Glomerular visceral epithelial cell (primary cell): Measurements from ENCODE around the gene IFT57.

Experiments used
- DNase-seq: peaks from one replicate; pipeline ENCODE4 v3.0.0-alpha.2; 2016; ENCODE audit errors: extremely low spot score

Gene IFT57

DNA sequence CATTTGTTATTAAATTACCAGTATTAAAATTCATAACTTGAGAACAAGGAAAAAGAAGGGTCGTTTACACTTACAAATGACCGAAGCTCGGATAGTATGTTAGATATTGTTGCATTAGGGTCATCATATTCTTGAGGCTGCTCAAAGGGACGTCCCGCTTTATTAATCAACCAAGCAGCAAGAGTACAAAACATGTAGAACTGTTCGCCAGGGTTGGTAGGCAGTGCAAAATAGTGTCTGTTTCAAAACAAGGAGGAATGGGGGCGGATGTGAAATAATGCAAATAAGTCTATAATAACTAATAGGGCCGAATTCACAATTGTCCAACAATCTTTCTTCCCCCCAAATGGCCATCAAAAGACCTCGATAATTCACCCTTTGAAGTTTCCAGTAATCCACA, 2.9 kb downstream of the IFT57 start:
- no peak for DNase-seq

DNA sequence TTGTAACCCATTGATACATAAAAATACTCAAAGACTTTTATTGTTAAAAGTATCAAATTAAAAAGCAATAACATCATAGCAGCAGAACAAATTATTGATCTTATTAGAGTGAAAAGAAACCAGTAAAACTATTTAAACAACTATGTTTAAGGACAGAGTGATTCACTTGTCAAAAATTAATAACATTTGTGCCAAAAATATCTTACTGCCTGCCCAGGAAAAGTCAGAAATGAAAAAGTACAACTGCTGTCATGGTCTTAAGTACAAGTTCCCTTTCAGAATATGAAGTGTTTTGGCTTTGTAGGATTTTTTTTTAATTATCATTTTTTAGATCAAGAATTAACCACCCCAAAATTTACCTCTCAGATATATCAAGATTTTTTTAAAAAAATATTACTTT, 3.4 kb downstream of the IFT57 start:
- DNase-seq: no peak

DNA sequence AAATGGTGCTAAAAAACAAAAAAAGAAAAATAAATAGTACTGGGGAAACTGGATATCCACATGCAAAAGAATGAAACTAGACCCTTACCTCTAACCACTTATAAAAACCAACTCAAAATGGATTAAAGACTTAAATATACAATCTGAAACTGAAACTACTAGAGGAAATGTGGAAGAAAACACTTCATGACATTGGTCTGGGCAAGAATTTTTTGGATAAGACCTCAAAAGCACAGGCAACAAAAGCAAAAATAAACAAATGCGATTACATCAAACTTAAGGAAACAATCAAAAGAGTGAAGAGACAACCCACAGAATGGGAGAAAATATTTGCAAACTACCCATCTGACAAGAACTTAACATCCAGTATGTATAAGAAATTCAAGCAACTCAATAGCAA, 6.4 kb downstream of the IFT57 start:
- DNase-seq: no peak

DNA sequence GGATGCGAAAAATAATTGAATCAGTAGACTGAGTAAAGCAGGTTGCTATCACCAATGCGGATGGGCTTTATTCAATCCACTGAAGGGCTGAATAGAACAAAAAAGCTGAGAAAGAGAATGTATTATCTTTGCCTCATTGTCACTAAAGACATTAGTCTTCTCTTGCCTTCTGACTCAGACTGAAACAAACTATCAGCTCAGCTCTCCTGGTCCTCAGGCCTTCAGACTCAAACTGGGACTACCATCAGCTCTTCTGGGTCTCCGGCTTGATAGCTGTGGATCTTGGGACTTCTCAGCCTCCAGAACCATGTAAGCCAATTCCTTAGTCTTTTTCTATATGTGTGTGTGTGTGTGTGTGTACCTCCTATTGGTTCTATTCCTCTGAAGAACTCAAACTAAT, 12.6 kb downstream of the IFT57 start:
- DNase-seq: no peak

DNA sequence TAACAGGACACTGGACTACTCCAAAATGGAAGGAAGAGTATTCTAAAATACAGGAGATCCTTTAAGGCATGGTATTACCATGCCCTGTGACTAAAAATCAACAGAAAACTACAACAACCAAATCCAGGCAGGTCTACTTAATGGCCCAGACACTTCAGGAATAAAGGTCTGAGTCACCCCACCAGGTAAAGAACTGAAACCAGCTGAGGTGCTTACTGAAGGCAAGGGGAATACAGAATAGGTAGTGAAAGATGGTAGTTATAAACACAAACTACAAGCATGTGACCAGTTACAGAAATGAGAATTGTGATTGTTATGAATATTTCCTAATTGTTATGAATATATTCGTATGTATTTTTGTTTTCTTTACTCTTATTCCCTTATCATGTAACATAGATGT, 13.4 kb downstream of the IFT57 start:
- no peak for DNase-seq

DNA sequence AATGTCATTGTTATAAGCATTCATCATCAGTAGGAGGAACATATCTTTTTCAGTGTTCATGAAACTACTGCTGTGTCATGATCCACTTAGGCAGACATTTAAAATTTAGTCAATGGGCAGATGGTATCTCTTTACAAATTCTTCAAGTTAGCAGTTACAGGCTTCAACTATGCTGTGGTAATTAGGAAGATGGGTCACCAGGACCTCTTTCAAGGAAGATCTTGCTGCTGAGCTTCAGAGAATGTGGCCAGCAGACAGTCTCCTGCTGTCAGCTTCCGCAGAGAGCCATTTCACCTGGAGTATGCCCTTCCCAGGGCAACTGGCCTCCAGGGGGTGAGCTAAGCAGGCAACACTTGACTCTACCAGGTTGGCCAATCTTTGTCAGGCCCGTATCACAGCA, 19.4 kb downstream of the IFT57 start:
- DNase-seq: no peak

DNA sequence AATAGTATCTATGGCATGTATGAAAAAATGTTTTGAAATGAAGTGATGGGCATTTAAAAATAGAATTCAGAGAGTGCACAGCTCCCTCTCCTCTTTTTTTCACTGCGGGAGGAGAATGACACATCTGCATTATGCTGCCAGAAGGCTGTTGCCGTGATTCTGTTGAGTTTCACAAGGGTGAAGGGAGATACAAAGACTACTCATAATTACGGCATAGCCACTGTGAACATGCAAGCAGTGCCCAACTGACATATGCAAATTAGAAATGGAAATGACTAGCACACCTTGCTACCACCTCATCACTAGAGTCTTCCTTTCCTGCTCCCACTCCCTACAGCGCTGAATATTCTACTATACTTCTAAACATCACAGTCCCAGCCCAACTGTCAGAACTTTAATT, 20.1 kb downstream of the IFT57 start:
- DNase-seq: no peak

DNA sequence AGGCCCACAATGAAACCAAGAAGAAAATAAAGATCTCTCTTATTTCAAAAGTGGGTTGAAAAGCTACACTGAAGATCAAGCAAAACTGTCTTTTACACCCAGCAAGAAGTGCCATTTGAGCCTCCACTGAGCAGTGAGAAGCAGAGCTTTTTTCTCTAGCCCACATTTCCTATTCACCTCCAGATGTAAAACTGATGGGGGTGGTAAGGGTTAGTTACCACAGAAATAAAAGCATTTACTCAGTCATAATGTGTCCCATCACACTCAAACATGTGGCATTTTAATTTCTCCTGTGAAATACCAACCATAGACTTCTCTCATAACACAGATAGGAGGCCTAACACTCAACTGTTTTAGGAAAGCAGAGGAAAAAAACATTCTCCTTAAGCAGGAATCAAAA, 21.0 kb downstream of the IFT57 start:
- DNase-seq: no peak

DNA sequence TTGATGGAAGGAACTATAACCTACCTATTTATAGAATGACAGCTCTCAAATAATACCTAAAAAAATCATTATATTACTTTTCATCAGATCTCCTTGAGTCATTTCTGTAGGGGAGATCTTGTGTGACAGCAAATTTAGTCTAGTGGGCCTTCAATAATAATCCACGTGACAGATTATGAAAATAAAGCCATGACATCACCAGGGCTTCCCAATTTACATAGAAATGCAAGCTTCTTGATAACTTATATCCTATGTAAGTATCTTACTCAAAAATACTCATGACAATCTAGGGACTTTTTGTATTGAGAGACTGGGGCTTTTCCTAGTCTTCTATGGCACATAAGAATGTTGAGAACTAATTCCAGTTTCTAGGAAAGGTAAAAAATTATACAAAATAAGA, 21.6 kb downstream of the IFT57 start:
- no peak for DNase-seq

DNA sequence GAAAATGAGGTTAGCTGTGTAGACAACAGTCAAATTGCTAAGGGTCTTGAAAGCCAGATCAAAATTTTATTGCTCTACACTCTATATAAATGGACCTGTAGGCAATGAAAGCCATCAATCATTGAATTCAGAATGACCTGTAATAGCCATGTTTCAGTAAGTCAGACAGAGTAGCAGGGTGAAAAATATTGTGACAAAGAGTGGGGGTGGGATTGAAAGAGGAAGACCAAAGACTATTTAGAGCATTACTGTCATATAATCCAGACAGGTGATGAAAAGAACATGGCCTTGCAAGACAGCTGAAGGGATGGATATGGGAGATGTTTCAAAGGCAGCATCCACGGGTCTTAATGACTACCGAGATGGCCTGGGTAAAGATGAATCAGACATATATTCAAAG, 22.2 kb downstream of the IFT57 start:
- no peak for DNase-seq

DNA sequence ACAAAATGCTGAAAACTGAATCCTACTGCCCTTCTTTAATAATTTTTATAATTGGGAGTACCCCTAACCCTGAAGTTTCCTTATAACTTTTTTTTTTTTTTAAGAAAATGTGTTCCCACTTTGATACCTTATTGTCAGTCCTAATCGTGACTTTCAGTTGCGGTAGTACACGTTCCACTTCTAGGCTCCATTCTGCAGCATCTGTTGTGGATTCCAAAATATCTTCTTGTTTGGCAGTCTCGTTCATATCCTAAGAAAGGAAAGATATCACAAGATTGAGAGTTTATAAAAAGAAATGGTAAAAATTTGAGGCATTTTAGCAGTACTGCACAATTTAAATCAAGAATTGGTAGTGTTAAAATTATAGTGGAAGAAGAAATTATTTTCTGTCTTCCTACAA, 30.8 kb downstream of the IFT57 start:
- DNase-seq: no peak

DNA sequence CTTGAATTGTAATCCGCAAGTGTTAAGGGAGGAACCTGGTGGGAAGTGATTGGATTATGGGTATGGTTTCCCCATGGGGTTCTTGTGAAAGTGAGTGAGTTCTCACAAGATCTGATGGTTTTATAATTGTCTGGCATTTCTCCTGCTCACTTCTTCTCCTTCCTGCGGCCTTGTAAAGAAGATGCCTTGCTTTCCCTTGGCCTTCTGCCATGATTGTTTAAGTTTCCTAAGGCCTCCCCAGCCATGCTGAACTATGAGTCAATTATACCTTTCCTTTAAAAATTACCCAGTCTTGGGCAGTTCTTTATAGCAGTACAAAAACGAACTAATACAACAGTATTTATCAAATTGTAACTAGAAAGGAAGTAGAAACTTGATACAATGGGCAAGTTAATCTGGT, 31.9 kb downstream of the IFT57 start:
- no peak for DNase-seq

DNA sequence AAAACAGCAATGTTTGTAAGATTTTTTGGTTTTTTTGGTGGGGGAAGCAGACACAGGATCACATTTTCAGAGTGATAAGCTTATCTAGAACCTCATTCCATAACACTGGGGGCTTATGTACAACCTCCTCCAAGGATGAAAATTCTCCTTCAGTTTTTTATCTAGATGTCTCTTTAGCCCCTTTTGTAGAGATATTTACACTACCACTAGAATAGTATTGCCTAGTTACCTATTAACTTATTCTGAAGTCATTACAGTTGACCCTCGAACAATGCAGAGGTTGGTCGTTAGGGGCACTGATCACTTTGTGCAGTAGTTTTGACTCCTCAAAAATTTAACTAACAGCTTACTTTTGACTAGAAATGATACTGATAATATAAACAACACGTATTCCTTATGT, 32.8 kb downstream of the IFT57 start:
- no peak for DNase-seq

DNA sequence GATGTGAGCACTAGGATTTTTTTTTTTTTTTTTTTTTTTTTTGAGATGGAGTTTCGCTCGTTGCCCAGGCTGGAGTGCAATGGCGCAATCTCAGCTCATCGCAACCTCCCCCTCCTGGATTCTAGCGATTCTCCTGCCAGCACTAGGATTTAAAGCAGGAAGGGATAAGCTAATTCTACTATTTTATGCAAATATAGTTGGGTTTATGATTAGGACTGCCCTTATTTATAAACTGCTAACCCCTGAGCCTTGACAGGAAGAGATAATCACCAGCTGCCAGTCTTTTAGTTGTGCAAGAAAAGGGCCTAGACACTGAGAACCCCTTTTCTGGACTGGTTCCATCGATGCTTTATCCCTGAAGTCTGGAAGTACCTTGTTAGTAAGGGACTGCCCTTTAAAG, 36.7 kb downstream of the IFT57 start:
- DNase-seq: no peak

DNA sequence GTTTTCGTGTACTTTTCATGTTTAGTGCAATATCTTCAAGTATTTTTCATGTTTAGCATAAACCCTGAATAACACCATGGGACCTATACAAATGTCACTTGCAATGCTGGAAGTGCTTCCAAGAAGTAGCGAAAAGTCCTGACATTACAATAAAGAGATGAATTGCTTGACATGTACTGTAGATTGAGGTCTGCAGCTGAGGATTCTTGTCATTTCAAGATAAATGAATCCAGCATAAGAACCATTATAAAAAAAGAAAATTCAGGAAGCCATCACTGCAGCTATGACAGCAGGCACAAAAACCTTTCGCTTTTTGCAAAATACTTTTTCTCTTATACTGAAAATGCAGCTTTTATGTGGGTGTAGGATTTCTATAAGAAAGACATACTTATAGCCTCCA, 37.4 kb downstream of the IFT57 start:
- no peak for DNase-seq

DNA sequence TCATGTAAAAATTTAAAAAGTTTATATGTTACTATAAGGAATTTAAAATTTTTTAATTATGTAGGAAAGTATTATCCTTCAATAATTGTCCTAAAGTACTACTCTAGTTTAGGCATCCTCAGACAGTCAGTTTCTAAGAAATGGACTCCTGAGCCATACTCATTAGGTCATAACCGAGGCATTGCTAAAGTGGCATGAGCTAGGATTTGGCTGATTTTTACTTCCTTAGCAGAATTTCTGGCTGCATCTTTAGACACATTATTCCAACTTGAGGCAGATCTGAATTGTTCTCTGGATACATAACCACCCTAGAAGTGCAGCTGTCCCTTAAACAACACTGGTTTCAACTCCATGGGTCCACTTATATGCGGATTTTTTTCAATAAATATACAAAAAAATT, 38.3 kb downstream of the IFT57 start:
- DNase-seq: no peak

DNA sequence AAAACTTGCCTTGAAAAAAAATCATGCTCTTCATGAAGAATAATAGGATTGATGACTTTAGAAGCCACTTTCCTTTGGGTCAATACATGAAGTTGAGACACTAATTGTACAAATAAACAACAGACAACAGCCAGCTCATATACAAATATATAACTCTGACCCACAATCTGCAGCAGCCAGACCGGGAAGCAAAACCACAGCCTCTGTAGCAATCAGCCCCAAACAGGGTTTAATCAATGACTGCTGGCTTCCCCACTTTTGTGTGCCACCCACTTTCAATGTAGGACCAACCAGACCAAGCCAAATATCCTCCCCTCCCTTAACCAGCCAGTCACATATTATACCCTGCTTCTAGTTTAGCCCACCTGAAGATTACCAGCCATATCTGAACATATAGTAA, 39.0 kb downstream of the IFT57 start:
- no peak for DNase-seq

DNA sequence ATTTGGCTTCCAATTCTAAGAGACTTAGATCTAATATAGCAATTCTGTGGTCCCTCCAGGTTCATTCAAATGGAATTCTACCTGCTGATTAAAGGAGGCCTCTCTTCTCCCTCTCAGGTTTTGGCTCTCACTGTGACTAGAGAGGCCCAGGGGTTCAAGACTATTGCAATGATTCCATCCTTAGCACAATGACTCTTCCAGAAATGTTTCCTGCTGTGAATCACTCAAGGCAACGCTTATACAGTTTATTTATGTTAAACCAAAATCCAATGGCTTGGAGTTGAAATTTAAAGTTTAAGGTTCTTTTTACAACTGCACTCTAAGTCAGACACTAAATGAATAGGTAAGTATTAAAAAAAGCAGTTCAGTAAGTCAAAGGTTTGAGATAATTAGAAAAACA, 39.9 kb downstream of the IFT57 start:
- DNase-seq: no peak

DNA sequence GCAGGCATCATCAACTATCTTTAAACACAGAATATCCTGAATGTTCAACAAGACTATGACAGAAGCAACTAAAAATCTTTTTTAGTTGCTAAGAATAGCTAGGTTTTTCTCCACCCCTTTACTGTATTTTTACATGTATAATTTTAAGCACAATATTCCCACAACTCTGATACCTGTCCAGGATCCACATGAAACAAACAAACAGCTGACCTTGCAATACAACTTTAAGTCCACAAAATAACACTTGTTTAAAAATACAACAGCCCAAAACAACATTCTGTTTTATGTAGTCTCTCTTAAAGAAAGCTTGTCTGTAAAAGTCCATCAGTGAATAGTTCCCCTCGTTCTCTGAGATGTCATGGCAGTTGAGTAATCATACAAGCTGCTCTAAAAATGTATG, 41.1 kb downstream of the IFT57 start:
- DNase-seq: no peak

DNA sequence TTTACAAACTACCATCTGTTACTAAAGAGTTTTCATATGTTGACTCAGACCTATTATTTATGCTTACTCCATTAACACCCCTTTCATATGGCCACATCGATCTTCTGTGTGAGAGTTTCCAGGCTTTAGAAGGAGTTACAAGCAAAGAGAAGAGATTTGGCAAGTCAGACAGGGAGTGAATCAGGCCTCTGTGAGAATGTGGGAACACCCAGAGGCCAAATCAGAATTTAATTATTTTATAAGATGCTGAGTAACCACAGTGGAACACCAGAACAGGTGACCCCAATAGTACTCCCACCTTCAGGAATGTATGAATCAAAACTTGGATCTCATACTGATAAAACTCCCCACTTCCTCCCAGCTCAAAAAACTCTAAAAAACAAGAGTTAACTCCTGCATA, 42.0 kb downstream of the IFT57 start:
- no peak for DNase-seq

DNA sequence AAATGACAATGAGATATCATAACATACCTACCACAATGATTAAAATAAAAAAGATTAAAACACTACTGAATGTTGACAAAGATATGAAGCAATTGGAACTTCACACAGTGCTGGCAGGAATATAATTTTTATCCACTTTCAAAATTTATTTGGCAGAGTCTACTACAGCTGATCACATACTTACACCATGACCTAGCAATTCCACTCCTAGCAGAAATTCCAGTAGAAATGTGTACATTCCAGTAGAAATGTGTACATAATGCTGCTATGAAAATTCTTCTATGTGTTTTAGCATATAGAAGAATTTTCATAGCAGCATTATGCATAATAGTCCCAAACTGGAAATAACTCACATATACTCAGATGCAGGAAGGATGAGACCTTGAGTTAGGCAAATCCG, 43.5 kb downstream of the IFT57 start:
- DNase-seq: no peak

DNA sequence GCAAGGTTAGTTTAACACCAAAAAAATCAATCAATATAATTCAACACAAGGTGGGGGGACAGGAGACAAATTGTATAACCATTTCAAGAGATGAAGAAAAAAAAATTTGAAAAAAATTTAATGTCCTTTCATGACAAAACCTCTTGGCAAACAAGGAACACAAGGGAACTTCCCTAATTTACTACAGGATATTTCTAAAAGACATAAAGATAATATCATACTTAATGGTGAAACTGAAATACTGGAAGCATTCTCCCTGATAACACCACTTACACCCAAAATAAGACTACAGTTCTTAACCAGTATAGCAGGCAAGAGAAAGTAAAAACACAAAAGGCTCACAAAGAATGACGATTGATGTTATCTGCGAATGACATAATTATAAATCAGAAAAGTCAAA, 44.7 kb downstream of the IFT57 start:
- DNase-seq: no peak

DNA sequence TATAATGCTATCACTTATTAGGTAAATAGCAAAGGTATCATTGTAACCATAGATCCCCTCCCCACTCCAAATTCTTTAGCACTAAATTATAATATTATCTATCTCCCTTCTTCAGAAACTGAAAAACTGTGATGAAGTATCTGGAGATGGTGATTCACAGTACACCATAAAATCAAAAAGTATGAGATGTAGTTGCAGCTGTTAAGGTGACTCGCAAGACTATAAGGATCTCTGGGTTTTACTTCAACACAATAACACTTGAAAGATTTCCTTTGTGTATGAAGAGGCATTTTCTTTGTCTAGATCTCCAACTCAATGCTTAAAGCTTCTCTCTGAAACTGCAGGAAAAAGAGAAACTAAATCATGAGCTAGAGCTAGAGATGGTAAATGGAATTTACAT, 46.9 kb downstream of the IFT57 start:
- DNase-seq: no peak

DNA sequence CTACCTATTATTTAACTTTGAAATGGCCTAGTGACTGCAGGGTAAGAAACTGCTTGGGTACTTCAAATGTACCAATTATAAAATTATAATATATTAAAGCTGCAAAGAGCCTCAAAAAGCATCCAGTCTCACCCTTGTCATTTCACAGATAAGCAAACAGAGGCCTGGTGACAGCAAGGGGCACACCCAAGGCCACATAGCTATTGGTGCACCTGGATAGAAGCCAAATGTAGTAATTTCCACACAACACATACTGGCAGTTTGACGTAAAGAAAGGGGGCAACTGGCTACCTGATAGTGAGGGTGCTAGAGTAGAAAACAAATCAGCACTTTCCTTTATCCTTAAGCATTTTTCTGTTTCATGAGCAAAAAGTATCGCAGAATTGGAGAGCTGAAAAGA, 51.1 kb downstream of the IFT57 start:
- DNase-seq: no peak

DNA sequence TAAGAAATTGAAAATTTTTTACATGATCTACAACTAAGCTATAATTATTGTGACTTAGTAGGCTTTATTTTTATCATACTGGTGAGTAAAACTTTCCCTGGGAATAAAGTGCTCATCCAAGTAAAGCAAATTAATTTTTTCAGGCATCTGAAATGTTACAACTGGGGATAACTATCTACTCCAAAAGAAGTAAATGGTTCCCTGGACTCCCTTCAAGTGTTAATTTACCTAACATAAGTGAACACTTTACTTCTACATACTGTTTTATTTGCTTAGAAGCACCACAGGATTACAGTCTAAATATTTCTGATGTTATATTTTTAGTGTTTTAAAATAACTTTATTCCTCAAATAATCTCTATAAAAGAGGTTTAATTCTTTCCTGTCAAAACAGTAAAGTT, 57.8 kb downstream of the IFT57 start:
- no peak for DNase-seq
